Measurements from ENCODE around the gene PARP16. TPM values are rescaled to one million over a fixed set of nuclear protein-coding genes. Genes with fewer than 3 reads are reported as not detected.
"Not testable (repeated sequence)": the region's sequence is repeated elsewhere in the genome, so short reads cannot be mapped to it uniquely, and the experiment has no call there.

PARP16 gene
- total RNA-seq, 1 donor from 2014 or later = 2.1 TPM

- no peak for FAIRE-seq
- Histone ChIP-seq H3K36me3 (ENCODE audit: control insufficient read depth, insufficient read depth, low read length) (no peaks in the 10 kb centered on the region), H3K4me3 (ENCODE audit: low read depth, low read length) (no peak overlapping the region), H3K27me3 (ENCODE audit: control insufficient read depth, insufficient read depth, low read length) (no peaks in the 10 kb centered on the region)
- no peak for DNase-seq (ENCODE audit: low read depth)
- TF ChIP-seq CTCF (IDR thresholded peaks at IDR 0.05; ENCODE audit: insufficient read depth, low read length, severe bottlenecking) = no peak
Observed at GRCh38 chr15:65248511-65249255, 38.0 kb downstream of the PARP16 start.

DNA sequence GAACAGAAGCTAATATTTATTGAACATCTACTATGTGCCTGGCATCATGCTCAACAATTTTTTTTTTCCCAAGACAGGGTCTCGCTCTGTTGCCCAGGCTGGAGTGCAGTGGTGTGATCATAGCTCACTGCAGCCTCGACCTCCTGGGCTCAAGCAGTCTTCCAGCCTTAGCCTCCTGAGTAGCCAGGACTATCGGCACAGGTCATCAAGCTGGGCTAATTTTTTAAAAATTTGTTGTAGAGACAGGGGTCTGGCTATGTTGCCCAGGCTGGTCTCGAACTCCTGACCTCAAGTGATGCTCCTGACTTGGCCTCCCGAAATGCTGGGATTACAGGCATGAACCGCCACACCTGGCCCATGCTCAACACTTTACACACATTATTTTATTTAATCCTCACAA, 39.7 kb downstream of the PARP16 start:
- TF ChIP-seq CTCF (IDR thresholded peaks at IDR 0.05; ENCODE audit: insufficient read depth, low read length, severe bottlenecking) = no peak
- Histone ChIP-seq H3K4me3 (ENCODE audit: low read depth, low read length) (no peak overlapping the region), H3K27me3 (ENCODE audit: control insufficient read depth, insufficient read depth, low read length) (no peaks in the 10 kb centered on the region), H3K36me3 (ENCODE audit: control insufficient read depth, insufficient read depth, low read length) (no peaks in the 10 kb centered on the region)
- FAIRE-seq = no peak
- no peak for DNase-seq (ENCODE audit: low read depth)

DNA sequence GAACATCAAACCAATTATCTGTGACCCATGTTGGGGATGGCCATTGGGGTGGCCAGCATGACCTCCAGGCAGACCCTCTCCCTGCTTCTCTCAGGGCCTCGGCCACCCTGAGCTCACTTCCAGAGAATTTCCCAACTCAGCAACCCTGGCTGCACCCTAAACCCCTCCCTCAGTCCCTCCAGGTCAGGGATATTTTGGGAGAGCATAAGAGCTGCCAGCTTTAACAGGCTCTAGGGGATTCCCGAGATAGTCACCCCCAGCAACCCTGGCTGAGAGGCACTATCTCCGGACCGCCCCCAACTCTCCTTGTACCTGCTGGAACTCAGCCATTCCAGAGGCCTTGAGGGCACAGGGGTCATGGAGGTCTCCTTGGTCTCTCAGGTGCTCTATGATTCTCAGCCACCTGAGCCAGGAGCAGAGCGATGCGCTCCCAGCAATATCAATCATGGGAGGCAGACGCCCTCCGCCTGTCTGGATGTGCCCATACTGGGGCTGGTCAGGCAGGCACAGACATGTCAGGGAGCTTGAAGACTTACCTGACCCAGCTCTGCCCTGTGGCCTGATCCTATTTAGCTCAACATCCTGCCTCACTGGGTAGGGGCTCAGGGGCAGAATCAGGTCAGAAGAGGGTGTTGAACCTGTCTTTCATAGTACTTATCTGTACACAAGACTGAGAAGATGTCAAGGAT, 40.5 kb downstream of the PARP16 start:
- H3K4me3 ChIP-seq (ENCODE audit: low read depth, low read length) = no peak overlapping the region
- no peaks in the 10 kb centered on the region for H3K36me3 ChIP-seq (ENCODE audit: control insufficient read depth, insufficient read depth, low read length)
- TF ChIP-seq CTCF (IDR thresholded peaks at IDR 0.05; ENCODE audit: insufficient read depth, low read length, severe bottlenecking) = no peak
- peak; percentile 76 for DNase-seq (ENCODE audit: low read depth)
- no peaks in the 10 kb centered on the region for H3K27me3 ChIP-seq (ENCODE audit: control insufficient read depth, insufficient read depth, low read length)
- no peak for FAIRE-seq

DNA sequence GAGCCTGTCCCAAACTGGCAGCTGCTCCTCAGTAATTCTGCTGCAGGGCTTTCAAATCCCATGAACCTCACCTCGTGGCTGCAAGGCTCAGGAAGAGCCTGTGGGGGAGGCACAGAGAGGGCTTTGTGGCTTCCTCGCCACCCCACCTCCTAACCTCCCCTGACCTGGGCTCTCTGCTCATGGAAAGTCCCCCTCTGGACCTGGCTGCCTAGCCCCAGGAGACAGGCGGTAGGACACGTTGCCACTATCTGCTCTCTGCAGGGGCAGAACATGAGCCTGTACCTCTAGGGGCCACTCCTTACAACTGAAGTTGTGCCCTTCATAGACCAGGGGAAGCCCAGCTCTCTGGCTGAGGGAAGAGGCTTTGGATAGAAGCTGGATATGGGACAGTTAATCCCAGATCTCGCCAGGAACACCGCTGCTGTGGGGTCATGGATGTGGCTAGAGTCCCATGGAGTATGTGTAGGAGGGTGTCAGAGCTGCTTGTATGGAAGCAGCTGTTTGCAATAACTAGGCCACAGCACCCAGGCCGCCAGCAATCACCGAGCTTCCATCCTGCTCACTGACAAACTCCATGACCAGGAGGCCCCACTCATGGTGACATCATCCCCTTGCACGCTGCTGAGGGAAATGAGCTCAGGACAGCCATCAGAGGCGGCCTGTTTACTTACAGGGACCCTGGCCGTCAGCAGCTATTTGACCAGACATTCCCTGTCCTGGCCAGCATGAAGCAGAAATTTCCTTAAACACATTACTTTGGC, 41.4 kb downstream of the PARP16 start:
- DNase-seq (ENCODE audit: low read depth) = peak; percentile 32
- FAIRE-seq = no peak

GRCh38 chr15:65244638-65245037, 42.0 kb downstream of the PARP16 start:
- no peak overlapping the region for H3K4me3 ChIP-seq (ENCODE audit: low read depth, low read length)
- no peak for FAIRE-seq

More for the DNA sequence above, 41.4 kb downstream of the PARP16 start:
- H3K27me3 ChIP-seq (ENCODE audit: control insufficient read depth, insufficient read depth, low read length) = no peaks in the 10 kb centered on the region
- no peak overlapping the region for H3K4me3 ChIP-seq (ENCODE audit: low read depth, low read length)
- TF ChIP-seq CTCF (IDR thresholded peaks at IDR 0.05; ENCODE audit: insufficient read depth, low read length, severe bottlenecking) = no peak
- H3K36me3 ChIP-seq (ENCODE audit: control insufficient read depth, insufficient read depth, low read length) = no peaks in the 10 kb centered on the region

GRCh38 chr15:65236443-65236842, 50.2 kb downstream of the PARP16 start:
- not testable (repeated sequence) for FAIRE-seq; DNase-seq (ENCODE audit: low read depth); H3K27me3 ChIP-seq (ENCODE audit: control insufficient read depth, insufficient read depth, low read length); H3K4me3 ChIP-seq (ENCODE audit: low read depth, low read length); H3K36me3 ChIP-seq (ENCODE audit: control insufficient read depth, insufficient read depth, low read length)

More at GRCh38 chr15:65244638-65245037, 42.0 kb downstream of the PARP16 start:
- Histone ChIP-seq H3K36me3 (ENCODE audit: control insufficient read depth, insufficient read depth, low read length) (no peaks in the 10 kb centered on the region), H3K27me3 (ENCODE audit: control insufficient read depth, insufficient read depth, low read length) (no peaks in the 10 kb centered on the region)
- no peak for DNase-seq (ENCODE audit: low read depth)
- no peak for TF ChIP-seq CTCF (IDR thresholded peaks at IDR 0.05; ENCODE audit: insufficient read depth, low read length, severe bottlenecking)
